Activated T-helper 2 cell treated with anti-CD3 and anti-CD28 coated beads, Interferon-gamma antibody, Interleukin-2, Interleukin-4, amounts not matched to agents 10 μg/mL and 5 μg/mL and 100 μg/mL, durations not matched to agents 14 hours and 24 hours and 36 hours (primary cell): ENCODE results near the gene CXCR3. TPM values are rescaled to one million over a fixed set of nuclear protein-coding genes. Genes with fewer than 3 reads are reported as not detected.

Experiments used
- DNase-seq: peaks from one replicate; pipeline ENCODE4 v3.0.0; 2021; ENCODE audit warnings: low spot score
- H3K27ac Mint-ChIP-seq: one replicate; pipeline ENCODE4 v1.8.0; 2021; ENCODE audit warnings: mixed read lengths
- H3K27me3 Mint-ChIP-seq: one replicate; pipeline ENCODE4 v1.8.0; 2021; ENCODE audit warnings: low read depth, mixed read lengths
- H3K36me3 Mint-ChIP-seq: one replicate; pipeline ENCODE4 v1.8.0; 2021; ENCODE audit warnings: low read depth, mixed read lengths
- H3K4me1 Mint-ChIP-seq: one replicate; pipeline ENCODE4 v1.8.0; 2021; ENCODE audit warnings: low read depth, mixed read lengths
- H3K4me3 Mint-ChIP-seq: one replicate; pipeline ENCODE4 v1.8.0; 2021; ENCODE audit warnings: low read depth, mild to moderate bottlenecking, moderate library complexity, mixed read lengths
- H3K9me3 Mint-ChIP-seq: one replicate; pipeline ENCODE4 v1.8.0; 2021; ENCODE audit warnings: mixed read lengths
- intact Hi-C: fragments of 100-400 bp; cut with micrococcal nuclease; formaldehyde crosslinking; loops from one replicate; pipeline ENCODE4 v1.15.1; 2023
- total RNA-seq: library from RNA; stranded (reverse); gene quantifications from 2 replicates; pipeline ENCODE4 v1.2.3, GENCODE V29; 2022

CXCR3 gene
- total RNA-seq, 1 donor from 2014 or later = 11.1 TPM

DNA sequence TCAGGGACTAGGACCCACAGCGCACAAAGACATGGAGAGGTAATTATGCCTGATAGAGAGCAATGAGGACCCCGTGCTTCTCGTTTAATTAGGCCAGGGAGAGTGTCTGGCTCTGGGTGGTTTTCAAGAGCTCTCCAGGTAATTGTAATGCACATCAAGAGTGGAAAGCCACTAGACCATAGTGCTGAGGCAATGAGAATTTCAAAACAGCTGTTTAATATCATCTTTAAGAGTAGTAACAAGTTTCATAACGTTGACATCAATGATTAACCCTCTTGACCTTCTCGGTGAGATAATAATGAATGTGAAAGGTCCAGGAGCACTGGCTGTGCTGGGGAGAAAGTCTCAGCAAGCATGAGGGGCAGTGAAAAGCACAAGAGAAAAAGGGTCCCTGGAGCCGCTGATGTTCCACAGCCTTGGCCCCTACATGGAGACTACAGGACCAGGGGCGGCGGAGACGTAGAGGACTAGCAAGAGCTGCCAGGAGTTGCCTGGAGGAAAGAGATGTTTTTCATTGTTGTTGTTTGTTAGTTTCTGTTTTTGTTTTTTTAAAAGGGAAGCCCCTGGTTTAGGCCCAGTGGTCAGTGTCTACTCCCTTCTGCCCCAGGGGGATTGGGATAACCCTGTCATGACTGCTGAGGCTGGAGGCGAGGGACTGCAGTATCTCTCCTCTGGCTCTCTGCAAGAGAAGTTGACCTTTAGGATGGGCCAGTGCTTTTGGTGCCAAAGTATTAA lies 14.8 kb upstream of the CXCR3 start:
- Mint-ChIP-seq H3K4me3 (no peak overlapping the region), H3K27ac (no peak overlapping the region), H3K36me3 (no peaks in the 10 kb centered on the region), H3K9me3 (no peaks in the 10 kb centered on the region), H3K27me3 (no peaks in the 10 kb centered on the region), H3K4me1 (peaks cover 17% of the 10 kb centered on the region)
- intact Hi-C loops = no loop called here
- DNase-seq = no peak

DNA sequence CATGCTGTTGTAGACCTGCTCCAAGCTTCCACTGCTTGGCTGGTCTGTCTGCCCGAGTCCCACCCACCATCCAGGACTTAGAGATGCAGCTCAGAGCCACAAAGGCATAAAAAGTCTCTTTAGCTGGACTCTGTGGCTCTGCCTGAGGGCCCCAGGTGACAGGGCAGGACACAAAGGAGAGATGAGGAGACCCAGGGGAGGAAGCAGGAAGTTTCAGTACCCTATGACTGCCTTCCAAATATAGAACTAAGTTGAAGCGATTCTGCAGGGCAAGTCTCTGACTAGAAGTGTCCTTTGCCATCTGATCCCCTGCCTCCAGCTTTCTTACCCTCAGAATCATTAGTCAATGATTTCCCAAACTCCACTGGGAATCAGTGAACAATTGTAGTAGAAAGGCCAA lies 11.2 kb upstream of the CXCR3 start:
- Mint-ChIP-seq H3K4me1 (peaks cover 5% of the 10 kb centered on the region), H3K36me3 (no peaks in the 10 kb centered on the region), H3K9me3 (no peaks in the 10 kb centered on the region), H3K27me3 (no peaks in the 10 kb centered on the region), H3K4me3 (no peak overlapping the region), H3K27ac (no peak overlapping the region)
- no peak for DNase-seq
- intact Hi-C loops = no loop called here

DNA sequence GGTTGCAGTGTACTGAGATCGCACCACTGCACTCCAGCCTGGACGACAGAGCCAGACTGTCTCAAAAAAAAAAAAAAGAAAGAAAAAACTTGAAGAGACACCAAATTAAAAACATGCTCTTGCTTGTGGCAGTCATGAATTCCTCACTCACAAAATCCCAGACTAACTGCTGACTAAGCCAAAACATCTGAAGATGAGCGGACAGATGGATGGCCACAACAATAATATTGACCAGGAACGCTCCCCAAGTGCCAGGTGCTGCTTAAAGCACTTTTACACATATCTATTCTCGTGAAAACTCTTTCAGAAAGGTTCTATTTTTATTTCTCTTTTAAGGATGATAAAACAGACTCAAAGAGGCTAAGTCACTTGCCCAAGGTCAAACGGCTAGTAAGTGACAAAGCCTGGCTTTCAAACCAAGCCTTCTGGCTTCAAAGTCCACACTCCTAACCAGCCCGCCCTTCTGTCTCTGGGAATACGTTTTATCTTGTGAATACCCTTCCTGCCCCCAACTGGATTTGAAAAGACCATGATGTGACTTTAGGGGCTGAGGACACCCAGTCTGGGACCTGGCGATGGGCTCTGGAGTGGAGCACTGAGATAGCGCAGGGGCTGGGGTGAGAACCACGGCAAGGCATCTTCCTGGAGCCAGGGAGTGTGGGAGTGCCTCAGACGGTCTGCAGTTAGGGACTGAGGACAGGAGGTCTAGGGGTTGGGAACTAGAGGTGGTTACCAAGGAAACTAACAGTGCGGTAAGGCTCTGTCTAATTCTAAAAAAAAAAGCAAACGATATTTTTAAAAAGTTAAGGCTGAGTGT lies 9.5 kb upstream of the CXCR3 start:
- Mint-ChIP-seq H3K27me3 (no peaks in the 10 kb centered on the region), H3K4me3 (no peak overlapping the region), H3K36me3 (no peaks in the 10 kb centered on the region), H3K9me3 (no peaks in the 10 kb centered on the region), H3K27ac (no peak overlapping the region), H3K4me1 (peaks cover 17% of the 10 kb centered on the region)
- no peak for DNase-seq
- intact Hi-C loops = no loop called here

DNA sequence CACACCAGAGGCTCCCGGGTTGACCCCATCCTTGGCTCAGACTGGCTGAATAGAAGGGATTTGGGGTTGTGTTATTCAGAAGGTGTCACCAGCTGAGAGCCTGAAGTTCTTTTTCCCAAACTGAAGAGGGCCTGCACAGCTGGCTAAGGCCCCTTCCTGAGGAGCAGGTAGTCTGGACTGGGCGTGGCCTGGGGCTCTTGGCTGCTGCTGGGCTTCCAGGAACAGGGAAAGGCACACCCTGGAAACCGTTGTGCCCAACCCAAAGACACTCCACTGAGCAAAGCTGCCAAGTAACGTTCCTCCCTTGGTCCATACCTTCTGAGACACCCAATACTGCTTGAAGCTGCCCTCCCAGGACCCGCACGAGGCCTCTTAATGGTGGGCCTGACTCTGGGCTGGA lies 8.3 kb upstream of the CXCR3 start:
- intact Hi-C loops = no loop called here
- no peak overlapping the region for H3K27ac Mint-ChIP-seq
- no peaks in the 10 kb centered on the region for H3K27me3 Mint-ChIP-seq
- no peak for DNase-seq
- no peaks in the 10 kb centered on the region for H3K9me3 Mint-ChIP-seq
- H3K36me3 Mint-ChIP-seq = no peaks in the 10 kb centered on the region
- peaks cover 27% of the 10 kb centered on the region for H3K4me1 Mint-ChIP-seq
- H3K4me3 Mint-ChIP-seq = no peak overlapping the region

DNA sequence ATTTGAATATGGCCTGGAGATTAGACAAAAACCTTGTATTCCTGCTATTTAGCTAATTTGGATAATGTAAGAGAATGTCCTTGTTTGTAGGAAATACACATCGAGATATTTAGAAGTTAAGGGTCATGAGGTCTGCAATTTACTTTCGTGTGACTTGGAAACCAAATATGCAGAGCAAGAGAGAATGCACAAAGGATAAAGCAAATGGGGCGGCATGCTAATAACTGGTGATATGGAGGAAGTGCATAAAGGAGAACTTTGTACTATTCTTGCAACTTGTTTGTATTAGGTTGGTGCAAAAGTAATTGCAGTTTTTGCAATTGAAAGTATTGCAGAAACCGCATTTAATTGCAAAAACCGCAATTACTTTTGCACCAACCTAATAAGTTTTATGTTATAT lies 7.2 kb upstream of the CXCR3 start:
- DNase-seq = no peak
- no peaks in the 10 kb centered on the region for H3K9me3 Mint-ChIP-seq
- H3K4me1 Mint-ChIP-seq = peaks cover 32% of the 10 kb centered on the region
- H3K27ac Mint-ChIP-seq = no peak overlapping the region
- intact Hi-C loops = no loop called here
- no peaks in the 10 kb centered on the region for H3K36me3 Mint-ChIP-seq
- H3K4me3 Mint-ChIP-seq = no peak overlapping the region
- no peaks in the 10 kb centered on the region for H3K27me3 Mint-ChIP-seq

DNA sequence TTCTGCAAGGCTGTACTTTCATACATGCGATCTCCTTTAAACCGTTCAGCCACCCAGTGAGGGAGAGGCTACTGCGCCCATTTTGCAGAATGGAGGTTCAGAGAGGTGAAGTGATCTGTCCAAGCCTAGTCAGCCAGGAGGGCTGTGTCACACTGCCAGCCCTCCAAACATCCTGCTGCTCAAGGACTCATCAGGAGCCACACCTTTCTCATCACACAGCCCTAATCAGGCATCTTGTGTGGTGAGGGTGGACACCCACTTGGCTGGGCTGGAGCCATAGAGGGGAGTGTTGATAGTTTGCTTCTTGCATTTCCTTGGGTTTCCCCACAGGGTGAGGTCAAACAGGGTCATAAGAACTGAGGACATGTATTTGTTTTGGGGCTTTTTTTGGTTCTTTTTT lies 5.4 kb upstream of the CXCR3 start:
- no peaks in the 10 kb centered on the region for H3K9me3 Mint-ChIP-seq
- H3K27ac Mint-ChIP-seq = peak overlapping the region; percentile 91
- no peak for DNase-seq
- peaks cover 8% of the 10 kb centered on the region for H3K36me3 Mint-ChIP-seq
- H3K4me1 Mint-ChIP-seq = peaks cover 38% of the 10 kb centered on the region
- peak overlapping the region; percentile 55 for H3K4me3 Mint-ChIP-seq
- no peaks in the 10 kb centered on the region for H3K27me3 Mint-ChIP-seq
- intact Hi-C loops = no loop called here

DNA sequence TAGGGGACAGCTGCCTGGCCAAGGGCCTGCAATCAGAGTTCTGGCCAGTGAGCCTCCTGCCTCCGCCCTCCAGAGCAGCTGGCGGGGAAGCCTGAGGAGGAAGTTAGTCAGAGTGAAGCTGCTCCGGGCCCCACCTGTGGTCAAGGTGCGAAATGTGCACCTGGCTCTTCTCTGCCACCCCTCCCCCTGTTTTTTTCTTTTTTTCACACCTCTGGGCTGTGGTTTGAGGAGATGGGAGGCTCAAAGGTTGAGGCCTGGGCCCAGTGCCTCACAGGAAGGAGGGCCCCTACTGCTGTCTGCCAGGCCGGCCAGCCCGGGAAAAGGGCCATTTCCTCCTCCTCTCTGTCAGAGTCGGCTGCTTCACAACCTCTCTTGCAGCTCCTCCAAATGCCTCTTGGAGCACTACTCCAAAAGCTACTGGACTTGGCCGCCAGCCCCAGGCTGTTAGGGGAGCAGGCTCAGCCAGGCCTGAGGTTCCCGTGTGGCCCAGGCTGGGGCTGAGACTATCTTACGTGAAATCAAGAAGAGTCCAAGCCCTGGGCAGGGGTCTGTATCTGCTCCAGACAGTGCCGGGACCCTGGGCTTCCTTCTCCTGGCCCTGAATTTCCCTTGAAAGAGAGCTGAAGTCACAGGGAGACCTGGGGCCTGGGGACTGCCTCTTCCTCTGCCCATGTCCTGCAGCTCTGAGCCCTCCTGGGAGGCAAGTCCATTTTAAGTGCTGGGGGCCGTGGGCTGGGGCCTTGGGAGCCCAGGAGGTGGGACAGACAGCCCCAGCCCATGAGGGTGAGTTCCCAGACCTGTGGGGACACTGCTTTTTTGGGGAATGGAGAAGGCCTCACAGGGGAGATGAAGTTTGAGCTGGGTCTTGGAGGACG lies 4.5 kb upstream of the CXCR3 start:
- peak overlapping the region; percentile 57 for H3K4me3 Mint-ChIP-seq
- DNase-seq = peak; percentile 25
- H3K27me3 Mint-ChIP-seq = no peaks in the 10 kb centered on the region
- intact Hi-C loops = no loop called here
- peaks cover 46% of the 10 kb centered on the region for H3K4me1 Mint-ChIP-seq
- peaks cover 8% of the 10 kb centered on the region for H3K36me3 Mint-ChIP-seq
- no peaks in the 10 kb centered on the region for H3K9me3 Mint-ChIP-seq
- H3K27ac Mint-ChIP-seq = peak overlapping the region; percentile 91

DNA sequence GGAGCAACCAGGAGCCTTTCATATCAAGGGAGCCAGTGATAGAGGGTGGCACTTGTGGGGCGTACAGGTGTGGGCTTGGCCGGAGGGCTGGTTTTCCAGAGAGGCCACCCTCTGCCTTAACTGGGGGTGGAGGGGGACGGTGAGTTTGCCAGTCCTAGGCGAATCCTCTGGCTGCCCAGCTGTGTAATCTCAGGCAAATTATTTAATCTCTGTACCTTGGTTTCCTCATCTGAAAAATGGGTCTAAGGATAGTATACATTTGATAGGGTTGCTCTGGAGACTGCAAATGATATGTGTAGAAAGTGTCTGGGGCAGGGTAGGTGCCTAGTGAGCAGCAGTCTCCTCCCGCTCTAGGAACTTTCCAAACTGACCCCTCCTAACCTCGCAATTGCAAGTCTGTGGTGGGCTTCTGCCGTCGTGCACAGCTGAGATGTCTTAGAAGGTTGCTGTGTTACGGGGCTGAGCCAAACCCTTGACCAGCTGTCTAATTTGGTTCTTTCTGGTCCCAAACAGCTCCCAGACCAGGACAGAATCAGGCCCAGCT lies 3.8 kb upstream of the CXCR3 start:
- intact Hi-C loops = no loop called here
- H3K27me3 Mint-ChIP-seq = no peaks in the 10 kb centered on the region
- no peak for DNase-seq
- no peaks in the 10 kb centered on the region for H3K9me3 Mint-ChIP-seq
- peak overlapping the region; percentile 91 for H3K27ac Mint-ChIP-seq
- peaks cover 51% of the 10 kb centered on the region for H3K4me1 Mint-ChIP-seq
- H3K36me3 Mint-ChIP-seq = peaks cover 8% of the 10 kb centered on the region
- no peak overlapping the region for H3K4me3 Mint-ChIP-seq

DNA sequence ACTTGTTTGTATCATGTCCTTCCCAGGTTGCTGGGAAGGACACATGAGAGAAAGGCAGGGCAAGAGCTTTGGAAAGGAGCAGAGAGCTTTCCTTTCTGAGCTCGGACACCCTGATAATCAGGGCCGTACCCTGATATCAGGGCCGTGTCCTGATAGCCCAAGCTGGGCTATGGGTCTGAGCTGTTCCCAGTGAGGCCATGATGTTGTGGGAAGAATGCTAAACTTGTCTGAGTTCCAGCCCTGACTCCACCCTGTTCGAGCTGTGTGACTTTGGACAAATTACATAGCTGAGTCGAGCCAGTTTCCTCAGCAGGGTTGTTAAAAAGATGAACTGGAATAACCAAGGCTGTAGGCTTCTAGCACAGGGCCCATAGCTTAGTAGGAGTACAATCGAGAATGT lies 3.3 kb upstream of the CXCR3 start:
- Mint-ChIP-seq H3K4me1 (peaks cover 56% of the 10 kb centered on the region), H3K4me3 (no peak overlapping the region), H3K9me3 (no peaks in the 10 kb centered on the region), H3K27ac (peak overlapping the region; percentile 49), H3K36me3 (peaks cover 9% of the 10 kb centered on the region), H3K27me3 (no peaks in the 10 kb centered on the region)
- intact Hi-C loops = no loop called here
- DNase-seq = no peak

DNA sequence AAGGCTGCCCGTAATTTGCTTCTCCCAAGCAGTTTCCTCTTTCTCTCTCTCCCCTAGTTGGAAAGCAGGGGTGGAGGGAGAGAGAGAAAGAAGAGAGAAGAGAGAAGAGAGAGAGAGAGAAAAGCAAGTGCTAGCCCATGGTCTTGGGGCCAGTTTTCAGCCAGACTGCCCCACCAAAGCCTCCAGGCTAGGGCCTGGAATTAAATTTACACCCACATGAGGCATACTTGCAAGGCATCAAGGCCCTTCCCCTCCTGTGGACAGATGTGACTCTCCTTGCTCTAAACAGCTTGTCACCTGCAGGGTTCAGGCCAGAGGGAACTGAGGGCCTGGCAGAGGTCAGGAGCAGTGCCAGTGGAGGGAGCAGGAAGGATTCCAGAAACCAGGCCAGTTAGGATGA lies 1.7 kb upstream of the CXCR3 start:
- Mint-ChIP-seq H3K36me3 (peaks cover 25% of the 10 kb centered on the region), H3K4me1 (peaks cover 67% of the 10 kb centered on the region), H3K27me3 (no peaks in the 10 kb centered on the region), H3K9me3 (no peaks in the 10 kb centered on the region), H3K4me3 (no peak overlapping the region), H3K27ac (peak overlapping the region; percentile 95)
- intact Hi-C loops = loop anchor here (1.0 to 2.0 kb wide), 2 partner anchors 18 to 79 kb away; no protein-coding TSS in a partner anchor
- no peak for DNase-seq

DNA sequence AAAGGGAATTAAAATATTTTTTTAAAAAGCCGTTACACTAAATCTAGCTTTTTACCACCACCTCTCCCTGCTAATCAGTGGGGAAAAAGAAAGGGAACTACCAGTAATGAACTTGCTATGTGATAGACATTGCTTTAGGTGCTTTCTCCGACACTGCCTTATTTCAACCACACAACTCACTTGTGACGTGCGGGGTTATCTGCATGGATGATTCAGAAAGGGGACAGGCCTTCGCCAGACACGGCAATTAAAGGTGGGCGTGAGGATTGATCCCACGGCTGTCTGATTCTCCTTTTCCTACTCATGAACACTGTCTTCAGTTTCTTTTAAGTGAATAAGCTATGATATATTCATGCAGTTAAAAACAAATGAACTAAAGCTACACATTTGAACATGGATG lies 882 bp upstream of the CXCR3 start:
- peaks cover 68% of the 10 kb centered on the region for H3K4me1 Mint-ChIP-seq
- no peaks in the 10 kb centered on the region for H3K27me3 Mint-ChIP-seq
- H3K9me3 Mint-ChIP-seq = no peaks in the 10 kb centered on the region
- peak overlapping the region; percentile 95 for H3K27ac Mint-ChIP-seq
- intact Hi-C loops = loop anchor here (1.0 to 2.0 kb wide), 2 partner anchors 19 to 78 kb away; no protein-coding TSS in a partner anchor
- H3K4me3 Mint-ChIP-seq = peak overlapping the region; percentile 79
- no peak for DNase-seq
- H3K36me3 Mint-ChIP-seq = peaks cover 30% of the 10 kb centered on the region

DNA sequence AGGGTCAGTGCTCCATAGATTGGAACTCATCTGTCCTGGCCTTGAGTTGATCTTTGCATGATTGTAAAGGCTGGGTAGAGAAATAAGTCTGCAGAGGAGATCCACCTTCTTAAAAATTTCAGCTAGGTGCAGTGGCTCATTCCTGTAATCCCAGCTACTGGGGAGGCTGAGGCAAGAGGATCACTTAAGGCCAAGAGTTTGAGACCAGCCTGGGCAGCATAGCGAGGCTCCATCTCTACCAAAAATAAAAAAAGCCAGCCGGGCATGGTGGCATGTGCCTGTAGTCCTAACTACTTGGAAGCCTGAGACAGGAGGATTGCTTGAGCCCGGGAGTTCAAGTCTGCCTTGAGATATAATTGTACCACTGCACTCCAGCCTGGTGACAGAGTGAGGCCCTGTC lies 476 bp upstream of the CXCR3 start:
- DNase-seq = no peak
- Mint-ChIP-seq H3K36me3 (peaks cover 30% of the 10 kb centered on the region), H3K9me3 (no peaks in the 10 kb centered on the region), H3K27ac (peak overlapping the region; percentile 95), H3K27me3 (no peaks in the 10 kb centered on the region), H3K4me1 (peaks cover 66% of the 10 kb centered on the region), H3K4me3 (peak overlapping the region; percentile 79)
- intact Hi-C loops = loop anchor here (1.0 to 2.0 kb wide), 4 partner anchors 20 to 86 kb away; no protein-coding TSS in a partner anchor
